Measurements from ENCODE around the gene EYA2.
"Not testable (repeated sequence)": the region's sequence is repeated elsewhere in the genome, so short reads cannot be mapped to it uniquely, and the experiment has no call there.

EYA2 gene

DNA sequence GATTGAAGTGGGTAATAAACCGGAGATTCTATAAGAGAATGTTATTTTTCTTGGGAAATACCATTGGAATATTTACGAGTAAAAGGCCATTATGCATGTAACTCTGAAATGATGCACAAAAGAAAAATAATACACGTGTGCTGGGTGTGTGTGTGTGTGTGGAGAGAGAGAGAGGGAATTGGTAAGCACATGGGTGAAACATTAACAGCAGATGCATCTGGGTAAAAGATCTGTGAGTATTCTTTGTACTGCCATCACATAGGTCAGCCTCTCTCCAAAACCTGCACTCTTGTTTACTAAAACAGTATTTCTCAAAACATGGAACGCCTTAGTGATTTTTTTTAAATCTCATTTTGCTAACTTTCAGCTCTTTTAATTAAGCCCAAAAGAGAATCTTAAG, 28.9 kb downstream of the EYA2 start:
- no peak overlapping the region for H3K27ac ChIP-seq
- H3K36me3 ChIP-seq = no peaks in the 10 kb centered on the region
- no peak overlapping the region for H3K4me3 ChIP-seq
- TF ChIP-seq, protein P1, sequence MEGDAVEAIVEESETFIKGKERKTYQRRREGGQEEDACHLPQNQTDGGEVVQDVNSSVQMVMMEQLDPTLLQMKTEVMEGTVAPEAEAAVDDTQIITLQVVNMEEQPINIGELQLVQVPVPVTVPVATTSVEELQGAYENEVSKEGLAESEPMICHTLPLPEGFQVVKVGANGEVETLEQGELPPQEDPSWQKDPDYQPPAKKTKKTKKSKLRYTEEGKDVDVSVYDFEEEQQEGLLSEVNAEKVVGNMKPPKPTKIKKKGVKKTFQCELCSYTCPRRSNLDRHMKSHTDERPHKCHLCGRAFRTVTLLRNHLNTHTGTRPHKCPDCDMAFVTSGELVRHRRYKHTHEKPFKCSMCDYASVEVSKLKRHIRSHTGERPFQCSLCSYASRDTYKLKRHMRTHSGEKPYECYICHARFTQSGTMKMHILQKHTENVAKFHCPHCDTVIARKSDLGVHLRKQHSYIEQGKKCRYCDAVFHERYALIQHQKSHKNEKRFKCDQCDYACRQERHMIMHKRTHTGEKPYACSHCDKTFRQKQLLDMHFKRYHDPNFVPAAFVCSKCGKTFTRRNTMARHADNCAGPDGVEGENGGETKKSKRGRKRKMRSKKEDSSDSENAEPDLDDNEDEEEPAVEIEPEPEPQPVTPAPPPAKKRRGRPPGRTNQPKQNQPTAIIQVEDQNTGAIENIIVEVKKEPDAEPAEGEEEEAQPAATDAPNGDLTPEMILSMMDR (IDR thresholded peaks at IDR 0.05) = no peak
- intact Hi-C loops (cut with DNase I; ENCODE audit: low total_unique reads) = loop anchor here (10.0 kb wide), 1 partner anchor 729 kb away; no protein-coding TSS in a partner anchor
- H3K27me3 ChIP-seq = peaks cover 0 to 5% of the 10 kb centered on the region in 2 donors
- H3K4me1 ChIP-seq = no peaks in the 10 kb centered on the region
- no peak for DNase-seq
- no peaks in the 10 kb centered on the region for H3K9me3 ChIP-seq

DNA sequence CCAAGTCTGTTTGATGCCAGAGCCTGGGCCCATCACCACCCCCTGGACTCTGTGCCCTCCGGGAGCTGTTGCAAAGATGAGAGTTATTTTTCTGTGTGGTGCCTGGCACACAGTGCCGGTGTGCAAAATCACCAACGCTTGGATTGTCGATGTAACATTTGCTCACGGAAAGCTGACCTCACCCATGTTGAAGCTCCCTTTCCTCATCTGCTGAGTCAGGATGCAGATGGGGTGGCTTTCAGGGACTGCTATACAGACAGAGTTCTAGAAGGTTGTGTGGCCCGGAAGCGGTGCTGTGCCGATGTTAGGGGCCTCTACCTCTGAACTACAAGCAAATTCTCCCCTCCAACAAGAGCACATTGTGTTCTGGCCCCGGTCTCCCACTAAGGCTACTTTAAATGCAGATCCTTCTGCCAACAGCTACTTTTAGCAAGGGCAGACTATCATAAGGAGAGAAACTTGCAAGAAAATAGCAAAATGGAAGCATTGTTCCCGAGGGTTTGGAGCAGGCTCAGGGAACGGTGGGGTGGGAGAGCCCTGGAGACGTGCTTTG, 34.0 kb downstream of the EYA2 start:
- H3K9me3 ChIP-seq = no peaks in the 10 kb centered on the region
- H3K4me3 ChIP-seq = no peak overlapping the region
- peaks cover 0 to 23% of the 10 kb centered on the region in 2 donors for H3K27me3 ChIP-seq
- DNase-seq = peak in 1 of 2 donors; percentile 49
- TF ChIP-seq, protein P1 (IDR thresholded peaks at IDR 0.05) = no peak
- no peak overlapping the region for H3K27ac ChIP-seq
- H3K4me1 ChIP-seq = peaks cover 0 to 10% (median 5%) of the 10 kb centered on the region in 4 donors
- intact Hi-C loops (cut with DNase I; ENCODE audit: low total_unique reads) = loop anchor here (10.0 kb wide), 1 partner anchor 734 kb away; no protein-coding TSS in a partner anchor
- no peaks in the 10 kb centered on the region for H3K36me3 ChIP-seq

DNA sequence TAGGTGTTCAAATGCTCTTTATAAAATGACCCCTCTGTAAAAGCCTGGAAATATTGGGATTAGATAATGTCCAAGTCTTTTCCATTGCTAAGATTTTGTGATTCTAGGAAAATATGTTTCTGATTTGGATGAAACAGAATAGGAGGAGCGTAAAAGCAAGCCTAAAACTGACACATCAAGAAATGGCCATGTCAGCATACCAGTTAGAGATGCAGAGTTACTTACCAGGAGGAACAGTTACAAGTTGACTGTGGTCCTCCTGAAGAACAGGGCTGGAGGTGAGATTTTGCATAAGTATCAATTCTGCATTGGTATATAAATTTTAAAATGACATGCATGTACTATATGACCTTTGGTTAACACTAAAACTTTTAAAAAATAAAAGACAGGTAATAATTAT, 35.3 kb downstream of the EYA2 start:
- Histone ChIP-seq H3K36me3 (no peaks in the 10 kb centered on the region), H3K27me3 (peaks cover 0 to 30% of the 10 kb centered on the region in 2 donors), H3K27ac (no peak overlapping the region), H3K9me3 (no peaks in the 10 kb centered on the region), H3K4me1 (peaks cover 0 to 10% (median 5%) of the 10 kb centered on the region in 4 donors), H3K4me3 (no peak overlapping the region)
- no peak for DNase-seq
- TF ChIP-seq, protein P1 (IDR thresholded peaks at IDR 0.05) = no peak
- intact Hi-C loops (cut with DNase I; ENCODE audit: low total_unique reads) = loop anchor here (10.0 kb wide), 1 partner anchor 735 kb away; no protein-coding TSS in a partner anchor

DNA sequence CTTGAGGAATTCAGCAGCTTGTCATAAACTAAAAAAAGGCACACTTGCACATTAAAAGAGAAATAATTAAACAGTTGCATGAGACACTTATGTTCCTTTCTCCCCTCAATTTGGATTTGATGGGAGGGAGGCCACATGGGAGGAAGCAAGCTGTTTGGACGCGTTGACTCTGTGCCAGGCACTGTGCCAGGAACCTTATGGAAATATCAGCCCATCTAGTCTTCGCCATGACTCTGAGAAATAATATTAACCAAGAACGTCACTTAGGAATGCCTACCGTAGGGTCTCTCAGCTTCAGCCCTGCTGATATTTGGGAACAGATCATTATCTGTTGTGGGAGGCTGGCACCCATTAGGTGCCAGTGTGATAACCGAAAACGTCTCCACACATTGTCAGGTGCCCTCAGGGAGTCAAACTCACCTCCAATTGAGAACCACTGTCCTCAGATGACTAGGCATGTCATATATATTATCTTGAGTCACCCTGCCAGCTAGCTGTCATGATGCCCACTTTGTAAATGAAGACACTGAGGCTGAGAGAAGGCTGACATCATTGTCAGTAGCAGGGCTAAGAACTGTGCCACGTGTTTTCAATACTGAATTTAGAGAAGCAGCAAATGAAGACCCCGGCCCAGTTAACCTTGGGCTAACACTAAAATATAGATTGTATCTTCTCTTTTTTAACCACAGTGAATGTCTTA, 36.1 kb downstream of the EYA2 start:
- no peak overlapping the region for H3K27ac ChIP-seq
- DNase-seq = no peak
- intact Hi-C loops (cut with DNase I; ENCODE audit: low total_unique reads) = no loop called here
- H3K4me1 ChIP-seq = peaks cover 0 to 10% (median 5%) of the 10 kb centered on the region in 4 donors
- peaks cover 0 to 30% of the 10 kb centered on the region in 2 donors for H3K27me3 ChIP-seq
- H3K4me3 ChIP-seq = no peak overlapping the region
- no peaks in the 10 kb centered on the region for H3K36me3 ChIP-seq
- TF ChIP-seq, protein P1 (IDR thresholded peaks at IDR 0.05) = no peak
- no peaks in the 10 kb centered on the region for H3K9me3 ChIP-seq

DNA sequence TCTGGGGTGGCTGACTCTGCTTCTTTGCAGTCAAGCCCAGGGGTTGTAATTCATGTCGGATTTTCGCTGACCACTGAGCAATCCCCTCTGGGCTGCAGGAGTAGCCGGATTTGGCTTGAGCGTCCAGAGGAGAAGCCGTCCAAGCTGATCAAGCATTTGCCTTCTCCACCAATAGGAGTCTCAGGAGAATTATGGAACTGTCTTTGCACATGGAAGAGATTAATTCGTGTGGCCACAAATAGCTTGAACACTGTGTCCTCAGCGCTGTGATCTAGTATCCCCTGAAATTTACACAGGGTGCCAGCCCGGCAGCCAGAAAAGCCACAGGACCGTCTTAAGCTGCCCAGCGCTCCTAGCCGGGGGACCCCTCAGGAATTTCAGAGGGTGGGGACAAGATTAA, 37.1 kb downstream of the EYA2 start:
- peak in 1 of 2 donors; percentile 52 for DNase-seq
- Histone ChIP-seq H3K4me3 (no peak overlapping the region), H3K9me3 (no peaks in the 10 kb centered on the region), H3K27ac (no peak overlapping the region), H3K4me1 (peaks cover 0 to 10% (median 5%) of the 10 kb centered on the region in 4 donors), H3K36me3 (no peaks in the 10 kb centered on the region), H3K27me3 (peaks cover 0 to 34% of the 10 kb centered on the region in 2 donors)
- TF ChIP-seq, protein P1 (IDR thresholded peaks at IDR 0.05) = no peak
- intact Hi-C loops (cut with DNase I; ENCODE audit: low total_unique reads) = no loop called here

DNA sequence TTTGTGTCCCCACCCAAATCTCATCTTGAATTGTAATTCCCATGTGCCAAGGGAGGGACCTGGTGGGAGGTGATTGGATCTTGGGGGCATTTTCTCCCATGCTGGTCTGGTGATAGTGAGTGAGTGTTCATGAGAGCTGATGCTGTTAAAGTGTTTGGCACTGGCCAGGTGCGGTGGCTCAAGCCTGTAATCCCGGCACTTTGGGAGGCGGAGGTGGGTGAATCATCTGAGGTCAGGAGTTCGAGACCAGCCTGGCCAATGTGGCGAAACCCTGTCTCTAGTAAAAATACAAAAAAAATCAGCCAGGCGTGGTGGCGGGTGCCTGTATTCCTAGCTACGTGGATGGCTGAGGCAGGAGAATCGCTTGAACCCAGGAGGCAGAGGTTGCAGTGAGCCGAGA, 37.8 kb downstream of the EYA2 start:
- peaks cover 0 to 34% of the 10 kb centered on the region in 2 donors for H3K27me3 ChIP-seq
- intact Hi-C loops (cut with DNase I; ENCODE audit: low total_unique reads); H3K4me3 ChIP-seq; DNase-seq; H3K27ac ChIP-seq; H3K36me3 ChIP-seq; H3K9me3 ChIP-seq: not testable (repeated sequence)
- H3K4me1 ChIP-seq = peaks cover 0 to 10% (median 5%) of the 10 kb centered on the region in 4 donors

Data from tibial artery (tissue), 4 donors.